Activated T-cell treated with anti-CD3 and anti-CD28 coated beads for 48 hours (primary cell): ENCODE measurements around the gene PLCD1.
A peak's percentile ranks its signal among the peaks of the same experiment; 100 is the strongest.

Experiments used
- DNase-seq: peaks from one replicate; pipeline ENCODE4 v3.0.0-alpha.2; 2020; ENCODE audit warnings: low read depth

The PLCD1 gene

DNA sequence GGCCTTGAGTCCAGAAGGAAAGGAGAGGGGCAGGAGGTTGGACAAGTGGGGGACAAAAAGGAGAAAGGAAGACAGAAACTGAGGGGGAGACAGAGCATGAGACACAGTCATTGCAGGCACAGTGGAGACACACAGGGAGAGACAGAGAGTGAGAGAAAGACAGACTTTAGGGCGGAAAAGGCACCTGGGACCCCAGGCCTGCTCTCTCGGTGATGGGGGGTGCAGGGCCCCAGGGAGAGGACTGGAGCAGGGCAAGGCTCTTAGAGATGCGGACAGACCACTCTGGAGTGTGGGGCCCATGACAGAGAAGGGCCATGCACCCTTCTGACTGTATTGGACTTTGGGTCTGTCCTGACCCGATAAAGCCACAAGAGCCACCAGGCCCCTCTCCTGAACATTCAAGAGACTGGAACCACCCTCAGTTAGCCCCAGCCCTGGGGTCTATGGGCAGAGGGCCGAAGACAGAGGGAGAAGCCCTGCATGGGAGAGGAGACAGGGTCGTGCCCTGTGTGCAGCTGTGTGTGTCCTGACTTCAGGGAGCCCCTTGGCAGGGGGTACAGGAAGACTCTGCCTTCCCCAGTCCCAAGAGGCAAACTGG is 12.5 kb downstream of the PLCD1 start:
- no peak for DNase-seq

GRCh38 chr3:38016410-38016809 is 13.0 kb downstream of the PLCD1 start:
- DNase-seq: no peak

- no peak for DNase-seq
These were observed 13.5 kb downstream of the PLCD1 start for GRCh38 chr3:38015984-38016383.

DNA sequence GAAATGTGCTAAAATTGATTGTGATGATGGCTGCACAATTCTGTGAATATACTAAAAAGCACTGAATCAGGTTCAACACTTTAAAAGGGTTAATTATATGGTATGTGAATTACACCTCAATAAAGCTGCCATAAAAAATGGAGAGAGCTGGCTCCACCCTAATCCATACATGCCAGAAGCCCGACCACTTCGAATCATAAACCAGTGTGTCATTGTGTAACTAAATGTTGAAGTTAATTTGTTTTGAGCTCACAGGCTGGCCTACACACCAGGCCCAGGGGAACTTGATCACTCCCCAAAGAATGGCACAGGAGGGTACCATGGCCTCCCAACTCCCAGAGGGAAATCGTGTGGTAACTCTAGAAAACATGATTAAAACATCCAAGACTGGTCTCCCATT is 14.0 kb downstream of the PLCD1 start:
- no peak for DNase-seq

DNA sequence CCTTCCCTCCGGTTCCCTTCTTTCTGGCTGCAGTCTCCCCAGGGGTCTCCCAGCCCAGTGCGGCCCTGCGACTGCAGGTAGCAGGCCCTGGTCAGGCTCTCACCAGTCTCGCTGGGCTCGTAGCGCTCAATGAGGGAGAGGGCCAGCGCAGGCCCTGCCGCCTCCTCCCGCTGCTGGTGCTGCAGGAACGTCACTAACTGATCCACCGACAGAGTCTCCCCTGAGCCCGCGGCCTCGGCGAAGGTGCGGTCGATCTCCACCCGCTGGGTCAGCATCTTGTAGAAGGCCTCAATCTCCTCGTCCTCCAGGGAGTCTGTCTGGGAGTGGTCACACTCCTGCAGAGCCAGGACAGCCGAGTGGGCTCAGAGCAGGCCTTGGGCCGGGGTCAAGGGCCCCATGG is 18.3 kb downstream of the PLCD1 start:
- no peak for DNase-seq

- no peak for DNase-seq
These were observed 19.4 kb downstream of the PLCD1 start for GRCh38 chr3:38009807-38010591.

- DNase-seq: no peak
These were observed 20.4 kb downstream of the PLCD1 start for GRCh38 chr3:38008971-38009580.

- DNase-seq: no peak
These were observed 21.2 kb downstream of the PLCD1 start for GRCh38 chr3:38008191-38008701.

DNA sequence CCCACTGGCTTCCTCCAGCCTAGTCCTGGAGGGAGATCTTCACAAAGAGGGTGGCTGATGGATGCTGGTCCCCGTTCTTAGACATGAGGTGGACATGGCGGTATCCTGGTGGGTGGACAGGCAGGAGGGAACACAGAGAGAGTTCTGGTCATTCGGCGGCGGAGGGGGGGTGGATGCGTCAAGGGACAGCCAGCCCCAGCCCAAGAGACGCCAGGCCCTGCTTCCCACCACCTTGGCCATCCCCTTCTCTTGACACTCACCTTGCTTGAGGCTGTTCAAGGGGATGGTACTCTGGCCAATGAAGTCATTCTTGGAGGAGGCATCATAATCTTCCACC is 21.7 kb downstream of the PLCD1 start:
- no peak for DNase-seq

- no peak for DNase-seq
These were observed 22.9 kb downstream of the PLCD1 start for GRCh38 chr3:38006445-38006995.

GRCh38 chr3:38006031-38006430 is 23.4 kb downstream of the PLCD1 start:
- no peak for DNase-seq

DNA sequence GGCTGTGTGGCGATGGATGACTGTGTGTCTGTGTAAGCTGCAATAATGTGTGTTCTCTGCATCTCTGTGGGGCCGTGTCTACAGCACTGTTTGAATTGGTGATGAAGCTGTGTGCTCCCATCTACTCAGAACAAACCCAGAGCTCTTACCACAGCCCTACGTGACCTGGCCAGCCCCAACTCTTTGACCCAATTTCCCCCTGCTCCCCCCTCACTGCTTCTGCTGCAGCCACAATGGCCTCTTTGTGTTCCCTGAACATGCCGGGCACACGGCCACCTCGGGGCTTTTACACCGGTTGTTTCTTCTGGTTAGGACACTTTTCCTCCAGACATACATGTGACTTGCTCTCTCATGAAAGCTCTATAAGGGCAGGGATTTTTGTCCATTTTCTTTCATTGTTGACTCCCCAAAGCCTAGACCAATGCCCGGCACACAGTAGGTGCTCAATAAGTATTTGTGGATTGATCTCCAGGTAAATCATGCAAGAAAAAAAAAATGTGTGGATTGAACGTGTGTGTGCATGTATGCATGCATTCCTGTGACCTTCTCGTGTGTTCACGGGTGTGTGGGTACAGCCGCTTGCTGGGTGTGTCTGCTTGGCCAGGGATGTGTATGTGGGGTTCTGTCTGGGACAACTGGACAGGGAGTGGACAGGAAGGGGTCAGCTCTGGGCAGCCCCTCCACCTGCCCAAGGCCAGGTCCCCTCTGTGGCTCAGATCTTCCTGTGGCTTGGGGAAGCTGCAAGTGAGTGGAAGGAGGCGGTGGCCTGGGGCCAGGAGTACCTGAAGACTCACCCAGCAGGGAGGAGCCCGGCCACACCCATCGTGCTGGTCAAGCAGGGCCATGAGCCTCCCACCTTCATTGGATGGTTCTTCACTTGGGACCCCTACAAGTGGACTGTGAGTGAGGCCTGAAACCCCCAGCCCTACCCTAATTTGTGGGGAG is 24.1 kb downstream of the PLCD1 start:
- DNase-seq: no peak

DNA sequence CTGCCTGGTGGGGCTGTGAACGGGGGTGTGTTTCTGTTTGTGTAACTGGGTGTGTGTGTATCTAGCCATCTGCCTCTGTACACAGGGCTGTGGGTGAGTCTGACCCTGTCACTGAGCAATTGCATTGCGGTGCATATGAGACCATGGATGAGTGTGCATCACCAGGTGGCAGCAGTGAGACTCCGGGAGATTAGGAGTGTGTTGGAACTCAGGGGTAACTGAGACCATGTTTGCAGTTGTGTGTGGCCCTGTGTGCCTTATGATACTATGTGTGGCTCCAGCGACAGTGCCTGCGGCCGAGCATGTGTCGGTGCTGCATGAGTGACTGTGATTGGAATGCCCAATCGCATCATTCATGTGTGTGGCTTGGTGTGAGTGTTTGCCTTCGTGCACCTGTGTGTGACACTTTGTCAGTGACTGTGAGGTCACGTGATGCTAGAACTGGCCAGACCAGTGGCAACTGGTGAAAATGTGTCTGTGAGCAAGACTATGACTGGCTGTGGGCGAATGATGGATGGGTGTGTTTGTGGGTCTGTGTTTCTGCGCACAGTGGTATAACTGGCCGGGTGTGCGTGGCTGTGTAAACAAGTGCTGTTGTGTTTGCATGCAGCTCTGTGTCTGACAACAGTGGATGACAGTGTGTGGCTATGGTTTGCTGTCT is 24.9 kb downstream of the PLCD1 start:
- DNase-seq: no peak

DNA sequence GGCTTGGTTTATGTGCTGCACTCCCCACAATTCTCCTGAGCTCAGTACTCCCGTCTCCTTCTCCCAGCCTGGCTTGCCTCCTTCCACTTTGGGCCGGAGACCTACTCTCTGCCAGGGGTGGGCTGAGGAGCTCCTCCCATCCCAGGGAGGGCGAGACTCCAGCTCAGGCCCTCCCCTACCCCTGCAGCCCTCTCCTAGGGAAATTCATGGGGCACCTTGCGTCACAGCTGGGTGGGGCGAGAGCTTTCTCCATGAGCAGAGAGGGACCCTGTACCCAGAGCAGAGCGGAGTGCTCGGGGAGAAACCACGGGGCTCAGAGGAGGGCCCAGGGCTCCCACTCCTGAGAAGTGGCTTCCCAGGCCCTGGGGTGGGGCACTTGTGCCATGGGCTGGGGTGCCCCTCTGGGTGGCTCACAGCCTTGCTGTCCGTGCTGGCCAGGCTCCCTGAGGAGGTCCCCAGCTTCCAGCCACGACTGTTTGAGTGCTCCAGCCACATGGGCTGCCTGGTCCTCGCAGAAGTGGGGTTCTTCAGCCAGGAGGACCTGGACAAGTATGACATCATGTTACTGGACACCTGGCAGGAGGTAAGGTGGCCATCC is 25.5 kb downstream of the PLCD1 start:
- no peak for DNase-seq

DNA sequence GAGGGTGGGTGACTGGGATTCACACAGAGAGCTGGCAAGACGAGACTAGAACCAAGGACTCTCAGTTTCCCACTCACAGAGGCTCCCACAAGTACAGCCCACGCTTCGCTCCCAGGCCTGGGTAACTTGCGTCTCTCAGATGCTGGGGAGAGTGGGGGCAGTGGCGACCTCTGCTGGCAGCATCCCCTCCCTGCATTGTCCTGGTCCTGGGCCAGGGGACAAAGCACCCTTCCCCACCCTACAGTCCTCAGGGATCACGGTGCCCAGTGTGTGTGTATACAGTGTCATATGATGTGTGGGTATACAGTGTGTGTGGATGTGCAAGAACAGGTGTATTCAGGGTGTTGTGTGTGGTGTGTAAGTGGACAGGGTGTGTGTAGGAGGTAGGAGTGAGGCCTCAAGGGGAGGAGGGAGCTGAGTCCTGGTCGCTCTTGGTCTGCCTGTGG is 26.0 kb downstream of the PLCD1 start:
- peak; percentile 56 for DNase-seq

DNA sequence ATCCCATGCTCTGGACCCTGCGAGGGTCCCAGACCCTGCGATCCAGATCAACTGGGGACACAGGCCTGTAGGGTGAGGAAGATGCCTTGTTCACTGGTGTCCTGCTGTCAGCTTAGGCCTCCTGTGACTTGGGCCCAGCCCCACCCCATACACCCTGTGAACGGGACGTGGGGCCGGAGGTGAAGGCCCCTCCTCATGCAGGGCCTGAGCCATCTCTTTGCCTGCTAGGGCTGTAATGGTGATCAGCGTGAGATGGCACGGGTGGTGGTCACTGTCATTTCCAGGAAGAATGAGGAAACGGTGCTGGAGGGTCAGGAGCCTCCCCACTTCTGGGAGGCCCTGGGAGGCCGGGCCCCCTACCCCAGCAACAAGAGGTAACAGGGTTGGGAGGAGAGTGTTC is 26.5 kb downstream of the PLCD1 start:
- no peak for DNase-seq

DNA sequence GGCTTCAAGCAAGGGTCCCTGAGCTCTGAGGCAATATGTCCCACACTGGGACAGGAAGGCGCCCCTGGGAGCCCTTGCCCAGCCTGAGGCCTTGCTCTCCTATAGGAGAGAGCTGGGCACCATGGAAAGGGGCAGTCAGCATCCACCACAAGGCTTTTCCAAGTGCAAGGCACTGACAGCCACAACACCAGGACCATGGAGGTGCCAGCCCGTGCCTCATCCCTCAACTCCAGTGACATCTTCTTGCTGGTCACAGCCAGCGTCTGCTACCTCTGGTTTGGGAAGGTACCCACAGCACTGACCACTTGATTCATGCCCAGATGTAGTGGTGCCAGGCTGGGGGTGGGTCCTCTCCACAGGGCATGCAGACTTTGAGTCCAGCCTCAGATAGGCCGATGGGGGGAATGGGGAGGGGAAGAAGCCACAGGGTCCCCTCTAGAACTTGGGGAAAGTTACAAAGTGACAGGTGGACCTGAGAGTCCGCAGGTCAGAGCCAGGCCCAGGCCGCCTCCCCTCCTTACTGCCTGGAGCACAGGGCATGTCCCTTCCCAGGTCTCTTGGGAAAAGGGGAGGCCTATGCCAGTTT is 27.1 kb downstream of the PLCD1 start:
- DNase-seq: no peak

- DNase-seq: no peak
These were observed 27.9 kb downstream of the PLCD1 start for GRCh38 chr3:38001456-38002081.

DNA sequence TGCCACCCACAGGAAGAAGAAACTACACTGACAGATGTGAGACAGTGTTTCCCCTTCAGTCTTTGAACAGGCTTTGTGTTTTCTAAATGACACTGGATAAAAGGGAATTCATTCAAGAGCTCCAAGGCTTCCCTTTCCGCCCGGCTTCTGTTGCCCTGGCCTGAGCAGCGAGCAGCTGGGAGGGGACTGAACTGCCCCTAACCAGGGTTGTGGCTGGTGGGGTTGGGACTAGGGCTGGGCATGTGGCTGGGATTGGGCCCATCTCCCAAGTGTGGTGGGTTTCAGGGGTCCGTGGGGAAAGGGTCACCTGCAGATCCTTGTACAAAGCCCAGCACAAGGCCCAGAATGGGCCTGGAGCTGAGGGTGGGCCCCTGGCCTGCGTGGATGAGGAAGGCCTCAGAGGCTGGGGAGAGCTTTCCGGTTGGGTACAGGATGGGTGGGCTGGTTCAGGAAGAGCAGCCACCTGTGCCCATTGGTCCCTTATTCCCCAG is 28.4 kb downstream of the PLCD1 start:
- DNase-seq: no peak
